HepG2 (cell line): Measurements from ENCODE around the gene DLG4. TPM values are rescaled to one million over a fixed set of nuclear protein-coding genes. Genes with fewer than 3 reads are reported as not detected.

ENCODE experiments used
- BRD4 ChIP-seq: sonication (generic); formaldehyde crosslinking; IDR thresholded peaks from 2 replicates; pipeline ENCODE4 v1.4.0; 2020; ENCODE audit warnings: missing genetic modification reagents
- DBP ChIP-seq: sonication (generic); formaldehyde crosslinking; IDR thresholded peaks from 2 replicates; pipeline ENCODE4 v1.4.0; 2020; ENCODE audit warnings: missing genetic modification reagents; ENCODE audit errors: not compliant biosample characterization
- E2F2 ChIP-seq: sonication (generic); formaldehyde crosslinking; IDR thresholded peaks from 2 replicates; pipeline ENCODE4 v1.4.0; 2020; ENCODE audit warnings: missing genetic modification reagents, borderline replicate concordance
- GRHL1 ChIP-seq: sonication (generic); formaldehyde crosslinking; conservative IDR thresholded peaks from 2 replicates; pipeline ENCODE4 v1.8.0; 2022; ENCODE audit warnings: missing genetic modification reagents
- KDM2A ChIP-seq: sonication (generic); formaldehyde crosslinking; IDR thresholded peaks from 2 replicates; pipeline ENCODE4 v1.4.0; 2020; ENCODE audit warnings: low read depth, missing genetic modification reagents, borderline replicate concordance
- MAF1 ChIP-seq: sonication (generic); formaldehyde crosslinking; IDR thresholded peaks from 2 replicates; pipeline ENCODE4 v1.5.0; 2020; ENCODE audit warnings: missing genetic modification reagents, borderline replicate concordance
- MIXL1 ChIP-seq: IDR thresholded peaks from 2 replicates; pipeline ENCODE4 v1.6.1; 2016
- NFE2 ChIP-seq: sonication (generic); formaldehyde crosslinking; IDR thresholded peaks from 2 replicates; pipeline ENCODE4 v1.4.0; 2020; ENCODE audit warnings: missing genetic modification reagents
- RERE ChIP-seq: IDR thresholded peaks from 2 replicates; pipeline ENCODE4 v1.6.1; 2016; ENCODE audit warnings: low read depth, missing genetic modification reagents, missing compliant biosample characterization
- SOX5 ChIP-seq: IDR thresholded peaks from 2 replicates; pipeline ENCODE4 v1.6.1; 2016; ENCODE audit warnings: borderline replicate concordance
- SOX6 ChIP-seq, 2 experiments: fragments of 450-650 bp in 1 of 2; sonication (generic) in 1 of 2; formaldehyde crosslinking in 1 of 2; IDR thresholded peaks; 2 replicates each; pipeline versions ENCODE4 v1.4.0 to v1.6.1; 2017 to 2020; ENCODE audit warnings: antibody characterized with exemption in 1 of 2, mild to moderate bottlenecking in 1 of 2, missing genetic modification reagents in 1 of 2
- THYN1 ChIP-seq: sonication (generic); formaldehyde crosslinking; IDR thresholded peaks from 2 replicates; pipeline ENCODE4 v1.8.1; 2023; ENCODE audit warnings: low read depth, mild to moderate bottlenecking, moderate library complexity, missing genetic modification reagents, borderline replicate concordance
- ZFP36L1 ChIP-seq: sonication (generic); formaldehyde crosslinking; IDR thresholded peaks from 2 replicates; pipeline ENCODE4 v1.8.0; 2022; ENCODE audit warnings: mild to moderate bottlenecking, missing genetic modification reagents, moderate library complexity
- ZNF101 ChIP-seq: sonication (generic); formaldehyde crosslinking; IDR thresholded peaks from 2 replicates; pipeline ENCODE4 v1.4.0; 2020; ENCODE audit warnings: mild to moderate bottlenecking, low read depth, missing genetic modification reagents, borderline replicate concordance
- ZNF124 ChIP-seq: sonication (generic); formaldehyde crosslinking; IDR thresholded peaks from 2 replicates; pipeline ENCODE4 v1.4.0; 2020; ENCODE audit warnings: missing genetic modification reagents
- polyA plus RNA-seq, 8 experiments: library from polyadenylated mRNA; depleted of rRNA in 3 of 8; stranded (reverse) in 7 of 8; unstranded in 1 of 8; fragments of >200 nt; fragmentation: Illumina TruSeq in 4 of 8; extraction: Trizol in 4 of 8; gene quantifications; 2 replicates each; pipeline versions ENCODE4 v1.2.1 to v1.2.3, GENCODE V29; 2011 to 2016; ENCODE audit warnings: low read depth in 4 of 8, missing spikeins in 1 of 8, mixed read lengths in 1 of 8; ENCODE audit not compliant: insufficient read depth in 1 of 8
- total RNA-seq, 5 experiments: library from RNA; depleted of rRNA; stranded (reverse); fragments of >200 nt; fragmentation: Illumina TruSeq; extraction: Trizol; gene quantifications; 2 replicates each; pipeline ENCODE4 v1.2.3, GENCODE V29; 2016; ENCODE audit warnings: low read depth in 1 of 5
- TF ChIP-seq, protein P1 (sequence below): sonication (generic); formaldehyde crosslinking; IDR thresholded peaks from 2 replicates; pipeline ENCODE4 v1.4.0; 2020; ENCODE audit warnings: missing genetic modification reagents
- TF ChIP-seq, protein P2 (sequence below): IDR thresholded peaks from 2 replicates; pipeline ENCODE4 v1.6.1; 2018; ENCODE audit warnings: missing genetic modification reagents

Gene DLG4
- total and polyA plus RNA-seq, 2 of the 13 experiments (the other 11 are each of a cell fraction or from before 2014, with no cell fraction given) = 0.71 to 4.3 TPM

DNA sequence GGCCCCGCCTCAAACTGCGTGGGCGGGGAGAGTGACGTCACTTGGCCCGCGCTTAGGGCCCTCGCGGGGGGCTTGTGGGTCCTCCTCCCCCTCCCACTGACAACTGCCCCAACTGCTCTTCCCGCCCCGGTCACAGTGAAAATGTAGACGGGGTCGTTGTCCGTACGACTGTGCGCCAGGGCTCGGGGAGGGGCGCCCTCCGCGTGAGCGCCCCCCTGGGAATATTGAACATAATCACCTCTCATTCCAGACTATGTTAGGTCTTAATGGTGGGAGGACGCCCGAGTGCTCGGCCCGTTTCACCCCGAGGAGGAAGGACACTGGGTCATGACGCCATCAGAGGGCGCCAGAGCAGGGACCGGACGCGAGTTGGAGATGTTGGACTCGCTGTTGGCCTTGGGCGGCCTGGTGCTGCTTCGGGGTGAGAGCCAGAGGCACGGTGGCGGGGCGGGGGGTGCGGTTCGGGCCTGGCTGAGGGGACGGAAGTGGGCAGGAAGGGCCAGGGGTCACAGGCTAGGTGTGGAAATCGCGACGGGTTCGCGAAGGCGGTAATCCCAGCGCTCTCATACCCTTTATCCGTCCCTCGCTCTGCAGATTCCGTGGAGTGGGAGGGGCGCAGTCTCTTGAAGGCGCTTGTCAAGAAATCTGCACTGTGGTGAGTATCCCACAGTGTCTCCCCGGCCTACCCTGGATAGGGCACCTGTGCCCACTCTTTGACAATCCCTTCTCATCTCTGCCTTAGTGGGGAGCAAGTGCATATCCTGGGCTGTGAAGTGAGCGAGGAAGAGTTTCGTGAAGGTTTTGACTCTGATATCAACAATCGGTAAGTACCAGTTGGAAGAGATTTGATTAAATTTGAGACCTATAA lies 32.8 kb upstream of the DLG4 start, which contains the start of gene ELP5 (continued):
- TF ChIP-seq E2F2 (CRISPR knock-in tag) (0 out of 2 replicates have a peak, but pooled peaks have one; percentile 25), MAF1 (peak; percentile 13; the same call in 1 of the 2 replicates), GRHL1 (no peak), ZNF101 (CRISPR knock-in tag) (no peak), SOX5 (peak; percentile 62; the same call in 1 of the 2 replicates), ZNF124 (CRISPR knock-in tag) (no peak), MIXL1 (0 out of 2 replicates have a peak, but pooled peaks have one; percentile 28), THYN1 (CRISPR knock-in tag) (no peak), ZFP36L1 (CRISPR knock-in tag) (0 out of 2 replicates have a peak, but pooled peaks have one; percentile 27), RERE (CRISPR knock-in tag) (peak; percentile 69; the same call in 1 of the 2 replicates), KDM2A (CRISPR knock-in tag) (peak; percentile 86; the same call in 1 of the 2 replicates), DBP (CRISPR knock-in tag) (no peak), NFE2 (no peak), SOX6 (IDR thresholded peaks at IDR 0.05) (no peak), SOX6 (CRISPR knock-in tag; IDR thresholded peaks at IDR 0.05) (peak; percentile 79), BRD4 (peak; percentile 81)
- TF ChIP-seq, protein P1, sequence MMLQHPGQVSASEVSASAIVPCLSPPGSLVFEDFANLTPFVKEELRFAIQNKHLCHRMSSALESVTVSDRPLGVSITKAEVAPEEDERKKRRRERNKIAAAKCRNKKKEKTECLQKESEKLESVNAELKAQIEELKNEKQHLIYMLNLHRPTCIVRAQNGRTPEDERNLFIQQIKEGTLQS (CRISPR knock-in tag) = peak; percentile 2; the same call in 1 of the 2 replicates
- TF ChIP-seq, protein P2, sequence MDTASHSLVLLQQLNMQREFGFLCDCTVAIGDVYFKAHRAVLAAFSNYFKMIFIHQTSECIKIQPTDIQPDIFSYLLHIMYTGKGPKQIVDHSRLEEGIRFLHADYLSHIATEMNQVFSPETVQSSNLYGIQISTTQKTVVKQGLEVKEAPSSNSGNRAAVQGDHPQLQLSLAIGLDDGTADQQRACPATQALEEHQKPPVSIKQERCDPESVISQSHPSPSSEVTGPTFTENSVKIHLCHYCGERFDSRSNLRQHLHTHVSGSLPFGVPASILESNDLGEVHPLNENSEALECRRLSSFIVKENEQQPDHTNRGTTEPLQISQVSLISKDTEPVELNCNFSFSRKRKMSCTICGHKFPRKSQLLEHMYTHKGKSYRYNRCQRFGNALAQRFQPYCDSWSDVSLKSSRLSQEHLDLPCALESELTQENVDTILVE = peak; percentile 92
